Measurements from ENCODE around the gene WDR35.

Gene WDR35

DNA sequence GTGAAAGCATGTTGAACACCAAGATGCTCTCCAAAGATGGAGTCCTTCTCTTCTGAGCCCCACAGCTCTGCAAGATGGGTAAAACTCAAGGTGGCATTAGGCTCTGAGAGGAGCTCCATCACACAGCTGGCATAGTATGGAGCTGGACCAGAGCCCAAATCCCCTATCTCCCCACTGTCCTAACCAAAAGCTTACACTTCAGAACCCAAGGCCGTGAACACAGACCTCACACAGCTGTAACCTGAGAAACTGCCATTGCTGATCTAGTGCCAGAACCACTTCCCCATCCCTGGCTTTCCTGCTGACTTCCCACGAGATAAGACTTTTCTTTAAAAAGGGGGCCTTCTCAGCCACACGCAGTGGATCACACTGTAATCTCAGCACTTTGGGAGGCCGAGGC lies 113.2 kb downstream of the WDR35 start:
- ATAC-seq, result no peak
- TF ChIP-seq PATZ1 (CRISPR knock-in tag; IDR thresholded peaks at IDR 0.05; ENCODE audit: borderline replicate concordance), result no peak

DNA sequence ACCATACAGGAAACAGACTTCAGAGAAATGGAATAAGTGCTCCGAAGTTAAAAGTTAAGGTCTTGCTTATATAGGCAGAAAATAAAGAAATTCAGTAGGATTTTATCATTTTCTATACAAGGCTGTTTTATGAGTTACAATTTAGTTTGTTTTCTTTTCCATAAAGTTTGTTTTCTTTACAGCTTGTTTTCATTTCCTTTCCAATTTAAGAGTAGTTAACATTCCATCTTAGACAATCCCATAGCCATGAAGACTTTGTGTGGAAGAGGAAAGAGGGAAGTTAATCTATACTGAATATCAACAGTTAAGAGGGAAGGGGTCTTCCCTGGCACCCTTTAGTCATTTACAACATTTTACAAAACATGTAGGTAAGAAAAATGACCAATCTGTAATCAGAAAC lies 114.6 kb downstream of the WDR35 start:
- ATAC-seq, result no peak
- TF ChIP-seq RARB (CRISPR knock-in tag; IDR thresholded peaks at IDR 0.05) (no peak), TCF4 (CRISPR knock-in tag; IDR thresholded peaks at IDR 0.05; ENCODE audit: borderline replicate concordance) (no peak), ZFP30 (CRISPR knock-in tag; IDR thresholded peaks at IDR 0.05) (no peak), POU6F1 (CRISPR knock-in tag; IDR thresholded peaks at IDR 0.05; ENCODE audit: borderline replicate concordance, low read depth) (no peak), PATZ1 (CRISPR knock-in tag; IDR thresholded peaks at IDR 0.05; ENCODE audit: borderline replicate concordance) (no peak), ZNF8 (CRISPR knock-in tag; IDR thresholded peaks at IDR 0.05) (no peak), GLIS3 (CRISPR knock-in tag; IDR thresholded peaks at IDR 0.05) (no peak), ZFP3 (CRISPR knock-in tag; IDR thresholded peaks at IDR 0.05) (no peak), BACH2 (CRISPR knock-in tag; IDR thresholded peaks at IDR 0.05; ENCODE audit: borderline replicate concordance) (no peak), ZNF565 (CRISPR knock-in tag; conservative IDR thresholded peaks at IDR 0.05; ENCODE audit: low read depth) (no peak), PPARA (CRISPR knock-in tag; IDR thresholded peaks at IDR 0.05; ENCODE audit: borderline replicate concordance) (no peak), TSHZ2 (CRISPR knock-in tag; IDR thresholded peaks at IDR 0.05) (no peak), CSDC2 (CRISPR knock-in tag; IDR thresholded peaks at IDR 0.05) (no peak), OSR1 (CRISPR knock-in tag; IDR thresholded peaks at IDR 0.05) (no peak), ESRRG (CRISPR knock-in tag; IDR thresholded peaks at IDR 0.05) (no peak), ZNF70 (CRISPR knock-in tag; IDR thresholded peaks at IDR 0.05) (no peak), TOX (CRISPR knock-in tag; IDR thresholded peaks at IDR 0.05; ENCODE audit: borderline replicate concordance) (no peak)
- TF ChIP-seq, protein P1, sequence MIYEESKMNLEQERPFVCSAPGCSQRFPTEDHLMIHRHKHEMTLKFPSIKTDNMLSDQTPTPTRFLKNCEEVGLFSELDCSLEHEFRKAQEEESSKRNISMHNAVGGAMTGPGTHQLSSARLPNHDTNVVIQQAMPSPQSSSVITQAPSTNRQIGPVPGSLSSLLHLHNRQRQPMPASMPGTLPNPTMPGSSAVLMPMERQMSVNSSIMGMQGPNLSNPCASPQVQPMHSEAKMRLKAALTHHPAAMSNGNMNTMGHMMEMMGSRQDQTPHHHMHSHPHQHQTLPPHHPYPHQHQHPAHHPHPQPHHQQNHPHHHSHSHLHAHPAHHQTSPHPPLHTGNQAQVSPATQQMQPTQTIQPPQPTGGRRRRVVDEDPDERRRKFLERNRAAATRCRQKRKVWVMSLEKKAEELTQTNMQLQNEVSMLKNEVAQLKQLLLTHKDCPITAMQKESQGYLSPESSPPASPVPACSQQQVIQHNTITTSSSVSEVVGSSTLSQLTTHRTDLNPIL (CRISPR knock-in tag; IDR thresholded peaks at IDR 0.05; ENCODE audit: low read depth), result no peak

GRCh38 chr2:19874726-19875125 lies 115.2 kb downstream of the WDR35 start:
- ATAC-seq, result no peak
- TF ChIP-seq CSDC2 (CRISPR knock-in tag; IDR thresholded peaks at IDR 0.05), result no peak
- no peak for TF ChIP-seq ZNF8 (CRISPR knock-in tag; IDR thresholded peaks at IDR 0.05)
- TF ChIP-seq ZNF70 (CRISPR knock-in tag; IDR thresholded peaks at IDR 0.05), result no peak
- TF ChIP-seq ZC3H10 (CRISPR knock-in tag; IDR thresholded peaks at IDR 0.05), result no peak
- TF ChIP-seq, protein P1 (CRISPR knock-in tag; IDR thresholded peaks at IDR 0.05; ENCODE audit: low read depth), result no peak
- no peak for TF ChIP-seq ISL1 (CRISPR knock-in tag; IDR thresholded peaks at IDR 0.05)
- no peak for TF ChIP-seq OSR1 (CRISPR knock-in tag; IDR thresholded peaks at IDR 0.05)
- TF ChIP-seq RARB (CRISPR knock-in tag; IDR thresholded peaks at IDR 0.05), result no peak
- no peak for TF ChIP-seq ZNF565 (CRISPR knock-in tag; conservative IDR thresholded peaks at IDR 0.05; ENCODE audit: low read depth)
- no peak for TF ChIP-seq SNAI2 (CRISPR knock-in tag; IDR thresholded peaks at IDR 0.05)
- TF ChIP-seq PATZ1 (CRISPR knock-in tag; IDR thresholded peaks at IDR 0.05; ENCODE audit: borderline replicate concordance), result no peak
- no peak for TF ChIP-seq ARNTL (CRISPR knock-in tag; IDR thresholded peaks at IDR 0.05; ENCODE audit: borderline replicate concordance, low read depth)
- no peak for TF ChIP-seq ZFP3 (CRISPR knock-in tag; IDR thresholded peaks at IDR 0.05)
- no peak for TF ChIP-seq TOX (CRISPR knock-in tag; IDR thresholded peaks at IDR 0.05; ENCODE audit: borderline replicate concordance)
- TF ChIP-seq PPARA (CRISPR knock-in tag; IDR thresholded peaks at IDR 0.05; ENCODE audit: borderline replicate concordance), result no peak
- no peak for TF ChIP-seq CSRNP3 (CRISPR knock-in tag; IDR thresholded peaks at IDR 0.05)
